ENCODE data around the gene GATAD1. TPM values are rescaled to one million over a fixed set of nuclear protein-coding genes. Genes with fewer than 3 reads are reported as not detected.
A peak's percentile ranks its signal among the peaks of the same experiment; 100 is the strongest.

GATAD1 gene
- total and polyA plus RNA-seq, 2 of the 13 experiments (the other 11 are each of a cell fraction or from before 2014, with no cell fraction given) = 20.6 to 42.1 TPM

DNA sequence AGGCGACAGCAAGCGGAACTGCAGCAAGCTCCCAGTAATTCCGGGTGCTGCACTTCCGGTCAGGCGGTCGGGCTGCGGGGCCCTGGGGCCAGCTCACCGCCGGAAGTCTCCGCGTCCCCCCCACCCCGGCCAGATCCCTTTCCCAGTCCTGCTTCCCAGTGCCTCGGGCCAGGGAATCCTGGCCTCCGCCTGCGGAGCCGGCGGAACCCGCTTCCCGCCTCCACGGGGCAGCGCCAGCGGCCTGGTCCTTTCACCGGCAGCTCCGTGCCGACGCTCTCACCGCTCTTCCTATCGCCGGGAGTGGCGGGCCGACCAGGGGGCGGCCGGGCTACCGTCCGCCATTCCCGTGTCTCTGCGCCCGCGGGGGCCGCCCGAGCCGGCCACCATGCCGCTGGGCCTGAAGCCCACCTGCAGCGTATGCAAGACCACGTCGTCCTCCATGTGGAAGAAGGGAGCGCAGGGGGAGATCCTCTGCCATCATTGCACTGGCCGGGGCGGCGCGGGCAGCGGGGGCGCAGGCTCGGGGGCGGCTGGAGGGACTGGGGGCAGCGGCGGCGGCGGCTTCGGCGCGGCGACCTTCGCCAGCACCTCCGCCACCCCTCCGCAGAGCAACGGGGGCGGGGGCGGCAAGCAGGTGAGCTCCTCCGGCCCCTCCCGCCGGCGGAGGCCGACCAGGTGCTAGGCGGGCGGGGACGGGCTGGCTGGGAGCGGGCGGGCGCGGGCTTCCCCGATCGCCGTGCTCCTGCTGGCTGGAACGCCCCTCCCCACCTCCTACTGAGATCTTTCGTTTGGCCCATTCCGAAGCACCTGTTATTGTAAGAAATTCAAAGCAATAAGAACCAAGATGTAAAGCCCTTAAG, at the start of gene GATAD1 (continued):
- TF ChIP-seq SP4 (CRISPR knock-in tag; IDR thresholded peaks at IDR 0.05) = peak; percentile 67; the same call in 1 of the 2 replicates
- TF ChIP-seq ARID4A (CRISPR knock-in tag; IDR thresholded peaks at IDR 0.05; ENCODE audit: borderline replicate concordance) = peak; percentile 87; the same call in 1 of the 2 replicates
- TF ChIP-seq GZF1 (CRISPR knock-in tag; IDR thresholded peaks at IDR 0.05) = no peak
- TF ChIP-seq ZBTB8A (CRISPR knock-in tag; IDR thresholded peaks at IDR 0.05; ENCODE audit: borderline replicate concordance, low read depth) = no peak
- TF ChIP-seq ZZZ3 (CRISPR knock-in tag; IDR thresholded peaks at IDR 0.05; ENCODE audit: borderline replicate concordance) = peak; percentile 77; the same call in 1 of the 2 replicates
- no peak for TF ChIP-seq SNAPC4 (CRISPR knock-in tag; IDR thresholded peaks at IDR 0.05)
- TF ChIP-seq, protein P1, sequence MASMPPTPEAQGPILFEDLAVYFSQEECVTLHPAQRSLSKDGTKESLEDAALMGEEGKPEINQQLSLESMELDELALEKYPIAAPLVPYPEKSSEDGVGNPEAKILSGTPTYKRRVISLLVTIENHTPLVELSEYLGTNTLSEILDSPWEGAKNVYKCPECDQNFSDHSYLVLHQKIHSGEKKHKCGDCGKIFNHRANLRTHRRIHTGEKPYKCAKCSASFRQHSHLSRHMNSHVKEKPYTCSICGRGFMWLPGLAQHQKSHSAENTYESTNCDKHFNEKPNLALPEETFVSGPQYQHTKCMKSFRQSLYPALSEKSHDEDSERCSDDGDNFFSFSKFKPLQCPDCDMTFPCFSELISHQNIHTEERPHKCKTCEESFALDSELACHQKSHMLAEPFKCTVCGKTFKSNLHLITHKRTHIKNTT (CRISPR knock-in tag; IDR thresholded peaks at IDR 0.05) = no peak
- TF ChIP-seq GABPA (IDR thresholded peaks at IDR 0.05; ENCODE audit: low read depth, low read length) = peak; percentile 93
- TF ChIP-seq GABPA (CRISPR knock-in tag; IDR thresholded peaks at IDR 0.05; ENCODE audit: low read depth) = peak; percentile 95
- TF ChIP-seq NCOA5 (CRISPR knock-in tag; IDR thresholded peaks at IDR 0.05) = no peak
- peak; percentile 68 for TF ChIP-seq XRCC5 (optimal IDR thresholded peaks at IDR 0.05; ENCODE audit: low read length)
- no peak for TF ChIP-seq NONO (IDR thresholded peaks at IDR 0.05)
- peak; percentile 18; the same call in 1 of the 2 replicates for TF ChIP-seq NONO (CRISPR knock-in tag; conservative IDR thresholded peaks at IDR 0.05)
- peak; percentile 75; the same call in 1 of the 2 replicates for TF ChIP-seq ZNF414 (CRISPR knock-in tag; IDR thresholded peaks at IDR 0.05)
- no peak for TF ChIP-seq SATB2 (CRISPR knock-in tag; IDR thresholded peaks at IDR 0.05)
- TF ChIP-seq, protein P2, sequence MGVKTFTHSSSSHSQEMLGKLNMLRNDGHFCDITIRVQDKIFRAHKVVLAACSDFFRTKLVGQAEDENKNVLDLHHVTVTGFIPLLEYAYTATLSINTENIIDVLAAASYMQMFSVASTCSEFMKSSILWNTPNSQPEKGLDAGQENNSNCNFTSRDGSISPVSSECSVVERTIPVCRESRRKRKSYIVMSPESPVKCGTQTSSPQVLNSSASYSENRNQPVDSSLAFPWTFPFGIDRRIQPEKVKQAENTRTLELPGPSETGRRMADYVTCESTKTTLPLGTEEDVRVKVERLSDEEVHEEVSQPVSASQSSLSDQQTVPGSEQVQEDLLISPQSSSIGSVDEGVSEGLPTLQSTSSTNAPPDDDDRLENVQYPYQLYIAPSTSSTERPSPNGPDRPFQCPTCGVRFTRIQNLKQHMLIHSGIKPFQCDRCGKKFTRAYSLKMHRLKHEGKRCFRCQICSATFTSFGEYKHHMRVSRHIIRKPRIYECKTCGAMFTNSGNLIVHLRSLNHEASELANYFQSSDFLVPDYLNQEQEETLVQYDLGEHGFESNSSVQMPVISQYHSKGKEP (CRISPR knock-in tag; IDR thresholded peaks at IDR 0.05) = 0 out of 2 replicates have a peak, but pooled peaks have one; percentile 56
